IPS-15b (cell line): Measurements from ENCODE around the gene BAZ1B.
"Not testable (repeated sequence)": the region's sequence is repeated elsewhere in the genome, so short reads cannot be mapped to it uniquely, and the experiment has no call there.

Experiments used
- H3K27me3 ChIP-seq: one replicate; pipeline ENCODE4 v1.6.1; 2013; ENCODE audit warnings: low read length; ENCODE audit not compliant: control insufficient read depth, insufficient read depth
- H3K36me3 ChIP-seq: one replicate; pipeline ENCODE4 v1.6.1; 2013; ENCODE audit warnings: low read length; ENCODE audit not compliant: control insufficient read depth, insufficient read depth
- H3K4me1 ChIP-seq: one replicate; pipeline ENCODE4 v1.6.1; 2013; ENCODE audit warnings: mild to moderate bottlenecking, low read length; ENCODE audit not compliant: control insufficient read depth, insufficient read depth
- H3K4me3 ChIP-seq: one replicate; pipeline ENCODE4 v1.5.1; 2013; ENCODE audit warnings: low read depth, low read length
- H3K9ac ChIP-seq: one replicate; pipeline ENCODE4 v1.6.1; 2013; ENCODE audit warnings: low read depth, mild to moderate bottlenecking, low read length
- H3K9me3 ChIP-seq: one replicate; pipeline ENCODE4 v1.6.1; 2013; ENCODE audit warnings: mild to moderate bottlenecking, low read length; ENCODE audit not compliant: control insufficient read depth, insufficient read depth

BAZ1B gene

GRCh38 chr7:73487486-73487885 lies 34.6 kb downstream of the BAZ1B start:
- no peaks in the 10 kb centered on the region for H3K27me3 ChIP-seq
- H3K36me3 ChIP-seq = peaks cover 15% of the 10 kb centered on the region
- no peak overlapping the region for H3K4me3 ChIP-seq
- H3K4me1 ChIP-seq = no peaks in the 10 kb centered on the region
- H3K9ac ChIP-seq = no peak overlapping the region
- H3K9me3 ChIP-seq = no peaks in the 10 kb centered on the region

DNA sequence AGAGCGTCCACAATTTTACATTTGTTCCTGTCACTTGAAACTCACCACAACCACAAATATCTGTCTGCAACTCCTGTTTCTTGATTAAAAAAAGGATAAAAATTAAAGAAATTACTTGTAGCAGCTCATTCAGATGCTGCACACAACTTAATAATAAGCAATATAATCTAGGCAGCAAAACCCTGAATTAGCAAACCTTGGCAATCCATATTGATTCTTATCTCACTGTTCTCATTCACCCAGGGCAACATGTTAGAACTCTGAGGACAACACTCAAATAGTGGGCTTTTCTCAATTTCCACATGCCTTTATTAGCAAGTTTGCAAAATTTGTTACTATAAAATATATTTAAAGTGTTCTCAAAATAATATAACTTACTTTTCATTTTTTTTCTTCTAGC lies 38.9 kb downstream of the BAZ1B start:
- H3K27me3 ChIP-seq = no peaks in the 10 kb centered on the region
- peaks cover 4% of the 10 kb centered on the region for H3K36me3 ChIP-seq
- no peak overlapping the region for H3K9ac ChIP-seq
- H3K9me3 ChIP-seq = no peaks in the 10 kb centered on the region
- H3K4me3 ChIP-seq = no peak overlapping the region
- H3K4me1 ChIP-seq = no peaks in the 10 kb centered on the region

DNA sequence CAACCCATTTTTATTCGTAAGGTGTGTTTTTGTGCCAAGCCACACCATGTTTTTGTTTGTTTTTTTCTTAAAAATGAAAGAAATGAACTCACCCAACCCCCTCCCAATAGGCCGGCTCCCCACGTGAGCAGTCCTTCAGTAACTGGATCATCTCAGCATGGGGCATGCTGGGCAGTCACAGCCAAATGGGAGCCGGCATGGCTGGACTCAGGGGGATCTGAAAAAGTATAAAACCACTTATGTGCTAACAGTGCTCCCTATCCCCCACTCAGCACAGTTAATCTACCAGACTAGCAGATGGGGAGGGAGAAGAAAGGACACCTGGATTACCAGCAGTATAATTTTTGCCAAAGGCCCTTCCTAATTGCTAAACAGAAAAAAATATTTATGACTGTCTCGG lies 39.3 kb downstream of the BAZ1B start:
- Histone ChIP-seq H3K4me1 (no peaks in the 10 kb centered on the region), H3K27me3 (no peaks in the 10 kb centered on the region), H3K36me3 (peaks cover 6% of the 10 kb centered on the region), H3K9me3 (no peaks in the 10 kb centered on the region), H3K9ac (no peak overlapping the region), H3K4me3 (no peak overlapping the region)

DNA sequence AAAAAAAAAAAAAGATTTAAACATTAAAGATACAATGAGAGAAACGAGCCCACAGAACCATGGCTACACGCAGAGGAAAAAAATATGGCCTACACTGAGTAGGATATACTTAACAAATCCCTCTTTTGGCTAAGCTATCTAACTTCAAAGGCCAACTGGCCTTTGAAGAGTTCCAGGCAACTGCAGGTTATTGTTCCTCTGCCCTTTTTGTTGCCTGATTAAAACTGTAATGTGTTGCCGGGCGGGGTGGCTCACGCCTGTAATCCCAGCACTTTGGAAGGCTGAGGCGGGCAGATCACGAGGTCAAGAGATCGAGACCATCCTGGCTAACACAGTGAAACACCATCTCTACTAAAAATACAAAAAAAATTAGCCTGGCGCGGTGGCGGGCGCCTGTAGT lies 40.6 kb downstream of the BAZ1B start:
- not testable (repeated sequence) for H3K4me3 ChIP-seq, H3K4me1 ChIP-seq, H3K9me3 ChIP-seq, H3K9ac ChIP-seq, H3K27me3 ChIP-seq
- H3K36me3 ChIP-seq = peaks cover 18% of the 10 kb centered on the region

- no peak overlapping the region for H3K9ac ChIP-seq
- no peaks in the 10 kb centered on the region for H3K27me3 ChIP-seq
- H3K36me3 ChIP-seq = peaks cover 21% of the 10 kb centered on the region
- H3K9me3 ChIP-seq = no peaks in the 10 kb centered on the region
- H3K4me1 ChIP-seq = no peaks in the 10 kb centered on the region
- H3K4me3 ChIP-seq = no peak overlapping the region
These were observed 43.5 kb downstream of the BAZ1B start for GRCh38 chr7:73478549-73478948.

GRCh38 chr7:73477376-73477775 lies 44.7 kb downstream of the BAZ1B start:
- Histone ChIP-seq H3K9ac (no peak overlapping the region), H3K4me3 (no peak overlapping the region), H3K36me3 (peaks cover 21% of the 10 kb centered on the region), H3K27me3 (no peaks in the 10 kb centered on the region), H3K4me1 (no peaks in the 10 kb centered on the region), H3K9me3 (no peaks in the 10 kb centered on the region)

DNA sequence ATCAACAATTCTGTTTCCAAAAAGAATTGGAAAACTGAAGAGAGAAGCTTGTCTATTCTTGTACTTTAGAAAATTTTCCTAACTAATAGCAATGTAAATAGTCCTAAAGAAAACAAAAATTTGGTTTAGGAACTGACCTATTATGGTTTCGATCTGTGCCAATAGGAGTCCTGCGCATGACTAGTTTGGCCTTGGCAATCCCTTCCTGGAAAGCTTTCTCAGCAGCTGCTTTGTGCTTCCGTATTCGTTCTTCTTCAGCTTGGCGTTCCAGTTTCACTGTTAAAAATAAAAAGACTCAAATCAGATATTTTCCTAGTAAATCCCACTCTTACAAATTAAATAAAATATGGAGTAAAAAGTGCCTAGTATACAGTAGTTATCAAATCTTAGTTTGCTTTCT lies 51.9 kb downstream of the BAZ1B start:
- H3K36me3 ChIP-seq = peaks cover 11% of the 10 kb centered on the region
- no peak overlapping the region for H3K4me3 ChIP-seq
- no peaks in the 10 kb centered on the region for H3K4me1 ChIP-seq
- H3K9ac ChIP-seq = no peak overlapping the region
- no peaks in the 10 kb centered on the region for H3K27me3 ChIP-seq
- no peaks in the 10 kb centered on the region for H3K9me3 ChIP-seq

- H3K9ac ChIP-seq, H3K4me3 ChIP-seq, H3K27me3 ChIP-seq, H3K4me1 ChIP-seq, H3K9me3 ChIP-seq: not testable (repeated sequence)
- H3K36me3 ChIP-seq = peaks cover 30% of the 10 kb centered on the region
These were observed 55.0 kb downstream of the BAZ1B start for GRCh38 chr7:73467046-73467445.

DNA sequence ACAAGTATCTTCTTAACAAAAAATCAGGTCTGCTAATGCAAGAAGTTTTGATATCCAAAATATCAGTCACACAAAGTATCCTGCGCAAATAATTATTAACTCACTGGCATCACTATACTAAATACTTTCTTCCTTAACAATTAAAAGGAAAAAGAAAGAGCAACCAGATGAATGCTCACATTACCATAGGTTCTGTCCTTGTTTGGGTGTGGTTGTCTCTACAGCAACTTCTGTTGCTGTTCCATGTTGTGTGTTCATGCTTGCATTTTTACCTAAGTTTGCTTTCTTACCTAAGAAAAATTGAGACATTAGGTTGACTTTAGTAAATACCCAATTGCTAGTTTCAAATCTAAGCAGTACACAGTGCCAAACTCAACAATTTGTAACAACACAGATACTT lies 56.0 kb downstream of the BAZ1B start:
- no peak overlapping the region for H3K4me3 ChIP-seq
- H3K27me3 ChIP-seq = no peaks in the 10 kb centered on the region
- H3K9ac ChIP-seq = no peak overlapping the region
- no peaks in the 10 kb centered on the region for H3K4me1 ChIP-seq
- no peaks in the 10 kb centered on the region for H3K9me3 ChIP-seq
- H3K36me3 ChIP-seq = peaks cover 35% of the 10 kb centered on the region

GRCh38 chr7:73463966-73464365 lies 58.1 kb downstream of the BAZ1B start:
- no peak overlapping the region for H3K4me3 ChIP-seq
- H3K9ac ChIP-seq = no peak overlapping the region
- no peaks in the 10 kb centered on the region for H3K9me3 ChIP-seq
- H3K36me3 ChIP-seq = peaks cover 30% of the 10 kb centered on the region
- H3K4me1 ChIP-seq = no peaks in the 10 kb centered on the region
- no peaks in the 10 kb centered on the region for H3K27me3 ChIP-seq

GRCh38 chr7:73463260-73463659 lies 58.8 kb downstream of the BAZ1B start:
- H3K4me1 ChIP-seq = no peaks in the 10 kb centered on the region
- H3K27me3 ChIP-seq = no peaks in the 10 kb centered on the region
- no peaks in the 10 kb centered on the region for H3K9me3 ChIP-seq
- H3K9ac ChIP-seq = no peak overlapping the region
- no peak overlapping the region for H3K4me3 ChIP-seq
- peaks cover 32% of the 10 kb centered on the region for H3K36me3 ChIP-seq

DNA sequence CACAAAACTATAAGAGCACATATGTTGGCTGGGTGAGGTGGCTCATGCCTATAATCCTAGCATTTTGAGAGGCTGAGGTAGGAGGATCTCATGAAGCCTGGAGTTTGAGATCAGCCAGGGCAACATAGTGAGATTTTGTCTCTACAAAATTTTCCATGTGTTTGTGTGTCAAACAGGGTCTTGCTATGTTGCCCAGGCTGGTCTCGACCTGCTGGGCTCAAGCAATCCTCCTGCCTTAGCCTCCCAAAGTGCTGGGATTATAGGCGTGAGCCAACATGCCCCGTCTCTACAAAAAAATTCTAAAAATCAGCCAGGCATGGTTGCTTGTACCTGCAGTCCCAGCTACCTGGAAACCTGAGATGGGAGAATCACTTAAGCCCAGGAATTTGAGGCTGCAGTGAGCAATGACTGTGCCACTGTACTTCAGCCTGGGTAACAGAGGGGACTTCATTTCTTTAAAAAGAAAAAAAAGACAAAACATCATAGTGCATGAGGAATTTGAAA lies 60.3 kb downstream of the BAZ1B start:
- Histone ChIP-seq H3K4me3 (no peak overlapping the region), H3K4me1 (no peaks in the 10 kb centered on the region), H3K9ac (no peak overlapping the region), H3K36me3 (peaks cover 40% of the 10 kb centered on the region), H3K27me3 (no peaks in the 10 kb centered on the region), H3K9me3 (no peaks in the 10 kb centered on the region)

DNA sequence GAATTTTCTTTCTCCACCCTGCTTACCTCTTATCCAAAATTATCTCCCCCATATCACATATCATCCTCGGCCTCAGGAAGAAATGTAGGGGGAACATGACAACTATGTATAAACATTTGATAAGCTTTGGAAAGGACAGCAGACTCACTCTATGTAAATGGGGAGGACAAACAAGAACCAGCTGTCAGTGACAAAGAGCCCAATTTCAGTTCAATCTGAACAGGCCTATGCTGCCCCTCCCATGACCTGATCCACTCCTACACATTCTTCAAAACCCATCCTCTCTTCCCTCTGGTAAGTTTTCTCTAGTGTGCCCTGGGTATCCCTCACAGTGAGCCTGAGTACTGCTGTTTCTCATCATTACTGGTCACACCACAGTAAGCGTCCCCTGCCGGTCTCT lies 67.7 kb downstream of the BAZ1B start:
- Histone ChIP-seq H3K9me3 (no peaks in the 10 kb centered on the region), H3K4me3 (no peak overlapping the region), H3K27me3 (no peaks in the 10 kb centered on the region), H3K9ac (no peak overlapping the region), H3K36me3 (peaks cover 30% of the 10 kb centered on the region), H3K4me1 (no peaks in the 10 kb centered on the region)
